GM10266 (cell line): ENCODE measurements around the gene INHBE.

Experiments
- DNase-seq: peaks from one replicate; pipeline ENCODE4 v3.0.0; 2012; ENCODE audit errors: extremely low spot score
- TF ChIP-seq, protein P1 (sequence below): IDR thresholded peaks from 2 replicates; pipeline ENCODE4 v1.5.1; 2012; ENCODE audit warnings: mild to moderate bottlenecking, low read depth; ENCODE audit not compliant: control insufficient read depth, insufficient read depth; ENCODE audit errors: missing control alignments

Gene INHBE

DNA sequence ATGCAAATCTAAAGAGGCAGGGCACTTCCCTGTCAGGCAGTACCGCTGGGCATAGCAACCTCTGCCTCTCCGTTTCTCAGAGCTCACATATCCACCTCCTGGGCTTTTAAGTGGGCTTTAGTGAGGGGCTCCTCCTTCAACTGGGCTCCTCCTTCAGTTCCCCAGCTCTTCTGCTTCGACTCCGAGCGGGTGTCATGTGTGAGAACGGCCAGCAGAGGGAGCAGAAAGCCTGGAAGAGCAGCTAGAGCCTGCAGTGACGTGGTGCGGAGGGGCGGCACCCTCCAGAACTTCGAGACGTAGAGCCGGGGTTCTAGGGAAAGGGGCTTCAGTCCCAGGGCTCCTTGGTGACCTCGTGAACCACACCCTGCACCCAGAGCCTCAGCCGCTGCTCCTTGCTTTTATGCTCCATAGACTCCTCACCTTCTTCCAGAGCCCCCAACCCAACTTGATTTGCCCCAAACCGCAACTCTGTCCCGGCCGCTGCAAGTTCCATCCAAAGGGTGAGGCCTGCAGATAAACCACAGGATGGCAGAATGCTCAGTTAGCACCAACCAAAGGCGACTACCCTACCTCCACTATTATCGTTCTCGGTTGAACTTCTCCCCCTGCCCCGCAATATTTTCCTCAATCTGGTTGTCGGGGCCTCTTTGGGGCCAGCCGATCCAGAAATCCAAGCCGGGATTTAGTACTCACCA is 4.1 kb downstream of the INHBE start:
- peak; percentile 88 for DNase-seq
- TF ChIP-seq, protein P1, sequence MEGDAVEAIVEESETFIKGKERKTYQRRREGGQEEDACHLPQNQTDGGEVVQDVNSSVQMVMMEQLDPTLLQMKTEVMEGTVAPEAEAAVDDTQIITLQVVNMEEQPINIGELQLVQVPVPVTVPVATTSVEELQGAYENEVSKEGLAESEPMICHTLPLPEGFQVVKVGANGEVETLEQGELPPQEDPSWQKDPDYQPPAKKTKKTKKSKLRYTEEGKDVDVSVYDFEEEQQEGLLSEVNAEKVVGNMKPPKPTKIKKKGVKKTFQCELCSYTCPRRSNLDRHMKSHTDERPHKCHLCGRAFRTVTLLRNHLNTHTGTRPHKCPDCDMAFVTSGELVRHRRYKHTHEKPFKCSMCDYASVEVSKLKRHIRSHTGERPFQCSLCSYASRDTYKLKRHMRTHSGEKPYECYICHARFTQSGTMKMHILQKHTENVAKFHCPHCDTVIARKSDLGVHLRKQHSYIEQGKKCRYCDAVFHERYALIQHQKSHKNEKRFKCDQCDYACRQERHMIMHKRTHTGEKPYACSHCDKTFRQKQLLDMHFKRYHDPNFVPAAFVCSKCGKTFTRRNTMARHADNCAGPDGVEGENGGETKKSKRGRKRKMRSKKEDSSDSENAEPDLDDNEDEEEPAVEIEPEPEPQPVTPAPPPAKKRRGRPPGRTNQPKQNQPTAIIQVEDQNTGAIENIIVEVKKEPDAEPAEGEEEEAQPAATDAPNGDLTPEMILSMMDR, result peak; percentile 99

DNA sequence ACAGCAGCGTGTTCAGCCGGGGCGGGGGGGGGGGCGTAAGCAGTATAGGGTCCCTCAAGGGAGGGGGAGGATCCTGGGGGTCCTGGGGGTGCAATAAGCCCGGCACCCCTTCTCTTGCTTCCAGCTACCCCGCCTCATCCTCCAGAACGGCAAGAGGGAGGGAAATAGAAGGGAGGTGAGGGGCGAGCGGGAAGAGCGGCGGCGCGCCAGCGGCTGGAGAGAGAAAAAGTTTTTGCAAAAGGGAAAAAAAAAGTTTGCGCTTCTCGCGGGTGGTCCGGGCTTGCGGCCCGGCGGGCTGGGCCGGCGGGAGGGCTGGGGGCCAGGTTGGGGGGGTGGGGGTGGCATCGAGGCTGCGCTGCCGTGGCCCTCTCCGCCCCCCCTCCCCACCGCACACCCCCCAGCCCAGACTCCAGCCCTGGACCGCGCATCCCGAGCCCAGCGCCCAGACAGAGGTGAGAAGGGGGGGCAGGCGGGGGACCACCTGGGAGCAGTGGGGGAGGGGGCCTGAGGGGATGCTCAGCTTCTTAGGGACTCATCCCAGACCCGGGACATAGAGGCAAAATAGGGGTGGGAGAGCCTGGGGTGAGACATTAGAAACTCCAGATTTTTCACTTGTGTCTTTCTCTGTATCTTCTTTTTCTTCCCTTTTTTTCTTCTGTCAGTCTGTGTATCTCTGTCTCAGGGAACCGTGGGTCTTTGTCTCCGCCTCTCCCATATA is 4.8 kb downstream of the INHBE start, which contains the start of gene GLI1:
GLI1 (plus strand) TSS at position 36 of the 718 bp plus-strand sequence. CDS start 3,907 bp downstream, outside the sequence.
- peak; percentile 73 for DNase-seq
- TF ChIP-seq, protein P1, result no peak

DNA sequence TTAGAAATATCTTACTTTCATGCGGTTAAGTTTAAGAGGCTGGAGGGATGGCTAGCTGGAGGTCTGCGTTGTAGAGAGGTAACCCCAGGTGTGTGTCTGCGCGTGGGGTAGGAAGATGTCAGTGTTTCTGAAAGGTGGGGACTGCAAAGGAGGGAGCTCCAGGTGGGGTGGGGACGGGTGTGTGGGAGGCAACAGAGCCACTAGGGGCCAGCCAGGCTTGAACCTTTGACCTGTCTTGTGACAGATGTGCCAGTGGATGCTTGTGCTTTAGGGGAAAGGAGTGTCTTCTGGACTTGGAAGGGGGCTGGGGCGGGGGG is 5.3 kb downstream of the INHBE start:
- TF ChIP-seq, protein P1, result no peak
- DNase-seq, result peak; percentile 41

DNA sequence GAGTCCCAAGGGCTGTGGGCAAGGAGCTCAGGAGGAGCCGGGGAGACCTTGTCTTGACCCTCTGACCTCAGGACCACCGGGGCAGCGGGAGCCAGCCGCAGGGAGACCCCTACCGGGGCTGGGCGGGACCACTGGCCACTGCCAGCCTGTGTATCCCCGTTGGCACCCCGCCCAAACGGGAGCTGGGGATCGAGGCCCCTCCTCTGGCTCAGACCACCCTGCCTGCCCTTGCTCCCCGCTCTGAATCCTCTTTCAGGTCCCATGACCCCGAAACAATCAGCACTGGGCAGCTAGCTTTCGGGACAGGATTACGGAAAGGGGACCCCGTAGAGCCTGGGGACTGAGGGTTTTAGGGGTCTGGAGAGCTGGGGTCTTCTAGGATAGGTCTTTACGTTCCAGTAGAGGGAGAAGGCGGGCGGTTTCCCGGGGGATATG is 5.8 kb downstream of the INHBE start:
- peak; percentile 22 for DNase-seq
- TF ChIP-seq, protein P1, result no peak

DNA sequence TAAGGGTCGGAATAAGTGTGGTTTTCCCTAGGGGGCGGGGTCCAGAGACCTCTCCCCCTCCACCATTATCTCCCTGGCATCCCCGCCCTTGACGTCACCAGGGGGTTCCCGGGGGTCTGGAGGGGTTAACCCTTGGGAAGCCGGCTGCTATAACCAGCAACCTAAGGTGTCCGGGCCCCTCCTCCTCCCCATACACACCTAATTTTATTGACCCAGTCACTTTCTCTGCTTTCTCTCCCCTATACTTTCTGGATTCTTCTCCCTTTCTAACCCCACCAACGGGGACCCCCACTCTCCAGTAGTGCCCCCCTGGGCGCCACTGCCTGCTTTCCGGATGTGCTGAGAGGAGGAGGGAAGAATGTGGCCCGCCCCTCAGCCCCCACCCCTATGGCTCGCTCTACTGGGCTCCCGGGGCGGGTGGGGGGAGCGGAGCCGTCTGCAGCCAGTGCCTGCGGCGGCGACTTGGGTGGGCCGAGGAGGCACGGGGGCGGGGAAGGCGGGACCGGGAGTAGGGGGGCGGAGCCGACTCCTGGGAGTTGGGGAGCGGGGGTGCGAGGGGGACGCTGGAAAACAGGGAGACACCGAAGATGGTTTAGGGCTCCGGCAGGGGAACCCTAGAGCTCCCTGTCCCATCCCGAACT is 6.3 kb downstream of the INHBE start:
- DNase-seq, result peak; percentile 74
- TF ChIP-seq, protein P1, result no peak

DNA sequence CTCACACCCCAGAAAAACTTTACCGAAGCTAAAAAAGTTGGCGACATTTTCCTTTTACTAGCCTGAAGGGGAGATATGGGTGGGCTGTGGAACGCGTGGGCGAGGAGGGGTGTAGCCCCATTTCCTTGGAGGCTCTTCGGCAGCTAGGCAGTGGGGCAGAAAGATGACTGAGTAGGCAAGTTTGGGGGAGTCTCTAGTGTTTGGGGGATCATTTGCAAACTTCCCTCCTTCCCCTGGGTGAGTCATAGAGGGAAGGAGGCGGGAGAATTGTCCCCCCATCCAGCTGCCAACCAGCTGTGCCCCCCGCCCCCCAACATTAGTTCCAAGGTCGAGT is 6.8 kb downstream of the INHBE start:
- TF ChIP-seq, protein P1, result no peak
- DNase-seq, result peak; percentile 57

DNA sequence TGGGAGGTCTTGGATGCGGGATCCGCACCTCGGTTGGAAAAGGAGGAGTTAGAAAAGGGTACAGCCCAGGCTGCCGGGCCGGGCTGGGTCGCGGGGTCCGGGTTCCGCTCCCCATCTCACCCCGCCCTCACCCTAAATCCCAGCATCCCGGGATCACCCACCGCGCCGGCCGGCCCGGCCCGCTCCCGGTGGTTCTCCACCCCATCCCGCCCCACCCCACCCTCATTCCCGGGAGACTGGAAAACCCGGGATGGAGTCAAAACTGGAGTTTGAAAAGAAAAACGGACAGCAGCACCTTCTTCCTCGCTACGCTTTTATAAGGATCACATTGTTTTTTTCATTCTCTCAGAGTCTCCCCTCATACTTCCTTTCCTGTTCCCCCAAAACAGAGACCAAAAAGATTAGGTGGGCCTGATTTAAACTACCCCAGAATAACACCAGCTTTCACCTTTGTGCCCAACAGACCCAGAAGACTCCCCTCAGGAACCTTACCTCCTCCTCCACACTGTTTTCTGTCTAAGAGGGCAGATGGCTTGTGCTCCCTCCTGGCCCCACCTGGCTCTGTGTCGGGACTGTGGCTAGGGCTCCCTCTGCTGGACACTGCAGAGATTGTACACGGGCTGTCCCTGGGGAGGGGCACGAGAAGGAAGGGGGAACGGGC is 7.3 kb downstream of the INHBE start:
- DNase-seq, result peak; percentile 95
- TF ChIP-seq, protein P1, result peak; percentile 97
